GM19468 (cell line): ENCODE measurements around the gene DOCK6.

Experiments
- ATAC-seq: cut with Tn5 transposase; IDR thresholded peaks from one replicate; pipeline ENCODE4 v1.9.1; 2021; ENCODE audit warnings: mild to moderate bottlenecking, moderate library complexity, moderate number of reproducible peaks; ENCODE audit not compliant: unreplicated experiment; ENCODE audit errors: extremely low read depth

Gene DOCK6

DNA sequence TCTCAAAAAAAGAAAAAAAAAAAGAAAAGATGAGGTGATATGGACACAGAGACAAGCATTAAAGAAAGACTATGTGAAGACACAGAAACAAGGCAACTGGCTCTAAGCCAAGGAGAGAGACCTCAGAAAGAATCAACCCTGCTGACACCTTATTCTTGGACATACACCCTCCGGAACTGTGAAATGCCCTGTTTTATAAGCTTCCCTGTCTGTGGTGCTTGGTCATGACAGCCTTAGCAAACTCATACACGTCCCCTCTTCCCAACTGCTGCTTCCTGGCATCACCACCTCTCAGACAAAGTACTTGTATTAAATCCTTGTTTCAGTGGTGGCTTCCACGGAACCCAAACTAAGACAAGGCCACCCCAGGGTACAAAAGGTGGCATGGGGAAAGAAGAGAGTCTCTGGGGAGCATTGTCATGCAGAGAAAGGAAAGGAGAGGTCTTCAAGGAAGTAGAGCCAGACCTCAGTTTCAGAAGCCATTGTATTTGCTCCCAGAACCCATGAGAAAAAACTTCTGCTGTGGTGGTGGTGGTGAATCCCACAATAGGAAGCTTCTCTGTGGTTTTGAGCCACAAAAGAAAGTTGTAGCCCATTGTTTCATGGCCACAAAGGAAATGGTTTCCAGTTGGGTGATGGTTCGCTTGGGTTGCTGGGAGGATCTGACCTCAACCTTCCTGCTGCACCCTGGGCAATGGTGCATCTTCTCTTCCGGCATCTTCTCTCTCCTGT, 17.3 kb upstream of the DOCK6 start:
- no peak for ATAC-seq

DNA sequence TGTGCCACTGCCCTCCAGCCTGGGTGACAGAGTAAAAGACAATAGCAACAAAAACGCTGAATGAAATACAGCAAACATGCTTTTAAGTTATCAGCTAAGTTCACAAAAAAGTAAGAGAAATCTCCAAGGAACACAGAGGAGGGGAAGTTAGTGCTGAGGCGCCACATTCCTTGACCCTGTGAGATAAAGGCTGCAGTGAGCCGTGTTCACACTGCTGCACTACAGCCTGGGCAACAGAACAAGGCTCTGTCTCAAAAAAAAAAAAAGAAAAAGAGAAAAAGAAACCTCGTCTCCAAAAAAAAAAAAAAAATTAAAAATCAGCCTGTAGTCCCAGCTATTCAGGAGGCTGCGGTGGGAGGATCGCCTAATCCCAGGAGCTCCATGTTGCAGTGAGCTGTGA, 16.3 kb upstream of the DOCK6 start:
- ATAC-seq: no peak

DNA sequence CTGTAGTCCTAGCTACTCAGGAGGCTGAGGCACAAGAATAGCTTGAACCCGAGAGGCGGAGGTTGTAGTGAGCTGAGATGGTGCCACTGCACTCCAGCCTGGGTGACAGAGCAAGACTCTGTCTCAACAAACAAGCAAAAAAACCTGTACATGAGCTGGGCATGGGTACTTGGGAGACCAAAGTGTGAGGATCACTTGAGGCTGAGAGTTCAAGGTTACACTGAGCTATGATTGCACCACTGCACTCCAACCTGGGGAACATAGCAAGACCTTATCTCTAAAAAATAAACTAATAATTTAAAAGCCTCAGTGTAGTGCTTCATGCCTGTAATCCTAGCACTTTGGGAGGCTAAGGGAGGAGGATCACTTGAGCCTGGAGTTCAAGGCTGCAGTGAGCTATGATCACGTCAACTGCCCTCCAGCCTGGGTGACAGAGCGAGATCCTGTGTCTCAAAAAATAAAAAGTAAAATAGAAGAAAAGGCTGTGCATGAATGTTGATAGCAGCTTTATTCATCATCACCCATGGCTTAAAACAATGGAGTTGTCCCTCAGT, 12.3 kb upstream of the DOCK6 start:
- no peak for ATAC-seq

DNA sequence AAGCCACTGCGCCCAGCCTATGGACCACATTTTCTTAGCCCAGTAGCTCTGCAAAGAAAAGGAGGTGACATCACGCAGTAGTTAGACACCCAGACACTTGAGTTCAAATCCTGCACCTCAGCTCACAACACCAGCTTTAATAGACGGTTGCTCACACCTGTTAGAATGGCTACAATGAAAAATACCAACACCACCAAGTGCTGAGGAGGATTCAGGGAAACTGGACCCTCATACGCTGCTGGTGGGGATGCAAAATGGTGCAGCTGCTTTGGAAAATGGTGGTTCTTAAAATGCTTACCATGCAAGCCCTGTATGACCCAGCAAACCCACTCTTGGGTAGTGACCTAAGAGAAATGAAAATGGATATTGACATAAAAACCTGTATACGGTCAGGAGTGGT, 11.7 kb upstream of the DOCK6 start:
- no peak for ATAC-seq

DNA sequence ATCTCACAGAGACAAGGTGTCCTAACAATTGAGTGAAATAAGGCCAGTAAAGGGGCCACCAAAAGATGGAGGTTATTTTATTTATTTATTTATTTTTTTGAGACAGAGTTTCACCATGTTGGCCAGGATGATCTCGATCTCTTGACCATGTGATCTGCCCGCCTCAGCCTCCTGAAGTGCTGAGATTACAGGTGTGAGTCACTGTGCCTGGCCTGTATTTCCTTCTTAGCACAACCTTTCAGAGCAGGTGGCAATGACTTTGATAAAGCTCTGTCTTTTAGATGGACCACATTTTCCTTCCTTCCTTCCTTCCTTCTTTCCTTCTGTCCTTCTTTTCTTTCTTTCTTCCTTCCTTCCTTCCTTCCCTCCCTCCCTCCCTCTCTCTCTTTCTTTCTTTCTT, 11.0 kb upstream of the DOCK6 start:
- no peak for ATAC-seq

DNA sequence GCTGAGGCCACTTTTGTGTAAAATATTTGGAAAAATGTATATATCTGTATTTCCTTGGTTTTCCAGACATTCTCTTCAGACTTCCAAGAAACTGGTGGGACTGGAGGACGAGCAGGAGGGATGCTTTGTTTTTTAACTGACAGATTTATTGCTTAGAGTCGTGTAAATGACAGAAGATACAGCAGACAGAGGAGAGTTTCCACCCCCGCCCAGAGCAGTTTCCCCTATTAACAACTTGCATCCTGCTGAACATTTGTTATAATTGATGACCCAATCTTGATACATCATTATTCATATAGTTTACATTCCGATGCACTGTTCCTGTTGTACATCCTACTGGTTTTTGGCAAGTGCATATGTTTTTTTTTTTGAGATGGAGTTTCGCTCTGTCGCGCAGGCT, 7.1 kb upstream of the DOCK6 start:
- ATAC-seq: no peak

DNA sequence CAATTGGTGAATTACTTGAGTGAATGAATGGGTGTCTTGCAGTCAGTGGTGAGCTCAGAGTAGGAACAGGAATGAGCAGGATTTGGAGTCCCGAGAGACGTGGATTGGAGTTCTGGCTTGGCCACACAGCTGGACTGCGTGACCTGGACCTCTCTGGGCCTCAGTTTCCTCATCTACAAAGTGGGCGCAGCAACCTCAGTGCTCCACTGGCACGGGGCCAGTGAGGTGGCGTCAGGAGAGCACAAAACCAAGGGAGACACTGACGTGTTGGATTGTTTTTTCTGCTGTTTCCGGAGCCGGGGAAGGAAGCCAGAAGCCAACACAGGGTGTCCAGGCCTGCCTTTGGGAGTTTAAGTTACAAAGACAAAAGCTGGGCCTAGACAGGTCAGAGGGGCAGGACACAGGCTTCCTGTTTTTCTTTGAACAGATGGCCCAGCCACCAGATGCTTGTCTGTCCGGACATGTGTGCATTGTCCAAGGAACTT, 6.5 kb upstream of the DOCK6 start:
- ATAC-seq: no peak

DNA sequence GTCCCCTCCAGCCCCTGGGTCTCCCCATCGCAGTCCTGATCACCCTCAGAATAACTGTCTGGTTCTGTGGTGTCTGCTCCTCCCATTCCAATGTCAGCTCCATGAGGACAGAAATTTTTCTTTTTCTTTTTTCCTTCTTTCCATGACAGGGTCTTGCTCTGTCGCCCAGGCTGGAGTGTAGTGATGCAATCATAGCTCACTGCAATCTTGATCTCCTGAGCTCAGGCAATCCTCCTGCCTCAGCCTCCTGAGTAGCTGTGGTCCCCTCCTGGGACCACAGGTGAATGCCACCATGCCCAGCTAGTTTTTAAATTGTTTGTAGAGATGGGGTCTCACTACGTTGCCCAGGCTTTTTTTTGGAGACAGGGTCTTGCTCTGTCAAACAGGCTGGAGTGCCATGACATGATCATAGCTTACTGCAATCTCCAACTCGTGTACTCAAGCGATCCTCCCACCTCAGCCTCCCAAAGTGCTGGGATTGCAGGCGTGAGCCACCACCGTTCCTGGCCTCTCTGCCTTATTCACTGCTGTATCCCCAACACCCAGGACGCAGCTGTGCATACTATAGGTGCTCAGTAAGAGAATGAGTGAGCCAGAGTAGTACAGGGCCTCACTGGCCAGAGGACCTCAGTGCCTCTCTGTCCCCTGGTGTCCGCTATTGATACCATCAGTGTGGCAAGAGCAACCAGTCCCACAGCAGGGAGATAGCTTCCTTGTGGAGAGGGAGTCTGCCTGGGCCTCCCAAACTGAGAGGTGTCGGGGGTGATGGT, 5.2 kb upstream of the DOCK6 start:
- ATAC-seq: no peak

DNA sequence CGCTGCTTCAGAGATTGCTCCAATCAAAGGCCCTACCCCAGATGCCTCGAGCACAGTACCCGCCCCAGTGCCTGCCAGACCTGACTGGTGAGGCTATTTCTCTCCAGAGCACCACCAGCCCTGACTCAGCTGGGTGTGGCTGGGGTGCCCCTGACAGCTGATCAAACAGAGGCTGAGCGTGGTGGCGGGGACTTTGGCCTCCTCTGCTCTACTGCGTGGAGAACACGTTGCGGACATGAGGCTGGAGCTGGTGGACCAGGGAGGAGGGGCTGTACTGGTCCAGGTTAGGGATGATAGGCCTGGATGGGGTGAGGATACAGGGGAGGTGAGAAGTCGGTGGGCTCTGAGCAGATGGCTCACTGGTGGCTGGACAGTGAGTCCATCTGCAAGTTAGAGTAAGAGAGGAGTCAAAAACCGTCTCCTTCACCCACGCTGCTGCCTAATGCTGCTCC, 3.5 kb upstream of the DOCK6 start:
- no peak for ATAC-seq

DNA sequence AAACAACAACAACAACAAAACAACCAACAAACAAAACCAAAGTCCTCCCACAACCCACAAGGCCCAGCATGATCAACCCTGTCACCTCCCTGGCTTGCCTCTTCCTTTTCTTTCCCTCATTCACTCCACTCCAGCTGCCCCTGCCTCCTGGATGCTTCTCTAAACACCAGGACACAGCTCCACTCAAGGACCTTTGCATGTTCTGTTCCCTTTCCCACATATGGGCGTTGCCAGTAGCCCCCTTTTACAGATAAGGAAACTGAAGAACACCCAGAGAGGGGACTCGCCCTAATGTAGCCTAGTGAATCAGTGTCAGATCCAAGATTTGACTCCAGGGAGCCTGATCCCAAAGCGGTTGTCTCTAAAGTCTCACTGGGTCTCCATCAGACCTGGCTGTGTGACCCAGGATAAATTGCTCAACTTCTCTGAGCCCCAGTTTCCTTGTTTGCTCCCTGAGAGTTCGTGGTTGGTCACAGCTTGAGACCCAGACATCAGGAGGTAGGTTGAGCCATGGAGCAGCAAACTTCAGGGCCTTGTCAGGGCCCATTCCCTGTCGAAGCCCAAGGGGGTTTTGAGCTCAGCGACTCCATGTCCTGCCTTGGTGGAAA, 3.0 kb upstream of the DOCK6 start:
- ATAC-seq: no peak

DNA sequence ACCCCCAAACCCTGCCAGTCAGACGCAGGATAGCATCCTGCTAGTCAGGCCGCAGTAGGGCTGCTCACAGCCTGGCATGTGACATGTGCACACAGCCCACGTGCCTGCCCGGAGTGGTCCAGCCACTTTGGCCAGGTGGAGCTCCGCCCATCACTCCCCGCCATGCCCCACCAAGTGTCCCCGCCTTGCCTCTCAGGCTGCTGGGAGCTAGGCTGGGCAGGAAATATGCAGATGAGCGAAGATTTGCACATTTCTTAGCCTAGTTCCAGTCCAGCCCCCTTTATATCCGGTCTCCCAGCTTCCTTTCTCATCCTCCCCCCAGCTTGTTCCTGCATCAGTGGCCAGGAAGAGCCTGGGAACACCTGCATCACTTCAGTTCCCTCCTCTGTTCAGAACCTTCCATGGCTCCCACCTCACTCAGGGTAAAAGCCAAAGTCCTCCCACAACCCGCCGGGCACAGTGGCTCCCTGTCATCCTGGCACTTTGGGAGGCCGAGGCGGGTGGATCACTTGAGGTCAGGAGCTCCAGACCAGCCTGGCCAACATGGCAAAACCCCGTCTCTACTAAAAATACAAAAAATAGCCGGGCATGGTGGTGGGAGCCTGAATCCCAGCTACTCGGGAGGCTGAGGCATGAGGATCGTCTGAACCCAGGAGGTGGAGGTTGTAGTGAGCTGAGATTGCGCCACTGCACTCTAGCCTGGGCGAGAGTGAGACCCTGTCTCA, 2.3 kb upstream of the DOCK6 start:
- no peak for ATAC-seq

DNA sequence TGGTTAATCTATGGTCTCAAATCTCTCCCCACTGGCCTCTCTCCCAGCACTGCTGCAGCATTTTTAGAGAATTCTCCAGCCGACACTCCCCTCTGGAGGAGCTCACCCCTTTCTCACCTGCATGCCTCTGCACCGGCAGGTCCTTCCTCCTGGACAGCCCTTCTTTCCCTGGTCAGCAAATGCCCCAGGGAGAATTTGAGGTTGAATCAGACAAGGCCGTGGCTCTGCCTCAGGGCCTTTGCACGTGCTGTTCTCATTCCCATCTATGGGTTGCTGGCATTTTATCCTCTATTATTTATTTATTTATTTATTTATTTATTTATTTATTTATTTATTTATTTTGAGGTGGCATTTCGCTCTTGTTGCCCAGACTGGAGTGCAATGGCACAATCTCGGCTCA, 1.4 kb upstream of the DOCK6 start:
- ATAC-seq: no peak

DNA sequence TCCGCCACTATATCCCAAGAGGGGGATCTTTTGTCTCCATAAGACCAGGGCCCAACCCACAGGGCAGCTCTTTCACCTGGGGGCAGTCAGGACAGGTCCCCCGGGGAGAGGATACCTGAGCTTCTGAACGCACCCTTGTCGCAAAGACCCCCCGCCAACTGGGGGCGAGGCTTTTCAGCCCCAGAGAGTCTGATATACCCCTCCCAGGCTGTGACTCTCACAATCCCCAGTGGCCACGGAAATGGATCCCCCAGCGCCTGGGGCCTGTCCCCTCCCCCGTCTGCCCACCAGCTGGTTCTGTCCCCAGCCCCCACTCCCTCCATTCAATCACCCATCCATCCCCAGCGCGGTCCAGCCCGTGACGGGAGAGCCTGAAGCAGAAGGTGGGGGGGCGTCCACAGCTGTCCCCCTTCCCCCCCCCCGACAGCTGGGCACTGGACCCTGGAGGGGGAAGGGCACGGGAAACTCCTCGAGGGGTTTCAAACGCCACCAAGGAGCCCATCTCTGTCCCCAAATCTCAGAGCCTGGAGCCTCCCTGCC, 823 bp downstream of the DOCK6 start:
- ATAC-seq: no peak

DNA sequence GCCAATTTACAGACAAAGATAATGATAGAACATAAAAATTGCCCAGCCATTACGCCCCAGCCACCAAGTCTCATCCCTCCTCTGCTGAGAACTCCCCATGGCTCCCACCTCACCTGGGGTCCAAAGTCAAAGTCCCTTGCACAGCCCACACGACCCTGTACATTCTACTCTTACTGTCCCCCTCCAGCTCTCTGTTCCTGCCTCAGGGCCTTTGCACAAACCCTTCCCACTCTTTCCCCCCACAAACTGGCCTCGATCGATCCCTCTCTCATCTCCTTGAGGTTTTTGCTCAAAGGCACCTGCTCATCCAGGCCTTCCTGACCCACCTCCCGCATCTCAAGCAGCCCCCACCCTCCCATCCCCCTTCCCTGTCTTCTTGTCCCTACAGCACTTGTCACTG, 1.3 kb downstream of the DOCK6 start:
- ATAC-seq: no peak

DNA sequence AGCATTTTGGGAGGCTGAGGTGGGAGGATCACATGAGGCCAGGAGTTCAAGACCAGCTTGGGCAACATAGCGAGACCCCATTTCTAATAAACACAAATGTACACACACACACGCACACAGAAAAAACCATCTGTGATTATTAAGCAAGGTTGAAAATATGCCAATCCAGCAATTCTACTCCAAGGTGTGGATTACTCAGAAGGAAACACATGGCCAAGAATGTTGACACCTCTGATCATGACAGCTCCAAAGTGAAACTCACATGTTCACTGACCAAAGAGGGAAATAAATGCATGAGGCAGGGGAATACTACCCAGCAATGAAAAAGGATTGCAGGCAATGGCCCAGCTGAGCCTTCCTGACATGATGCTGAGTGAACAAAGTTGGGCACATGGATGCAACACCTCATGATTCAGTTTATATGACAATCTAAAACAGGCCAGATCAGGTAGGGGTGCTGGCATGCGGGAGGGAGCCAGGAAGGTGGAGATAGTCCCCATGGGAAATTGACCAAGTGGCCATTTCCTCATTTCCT, 4.4 kb downstream of the DOCK6 start:
- no peak for ATAC-seq

DNA sequence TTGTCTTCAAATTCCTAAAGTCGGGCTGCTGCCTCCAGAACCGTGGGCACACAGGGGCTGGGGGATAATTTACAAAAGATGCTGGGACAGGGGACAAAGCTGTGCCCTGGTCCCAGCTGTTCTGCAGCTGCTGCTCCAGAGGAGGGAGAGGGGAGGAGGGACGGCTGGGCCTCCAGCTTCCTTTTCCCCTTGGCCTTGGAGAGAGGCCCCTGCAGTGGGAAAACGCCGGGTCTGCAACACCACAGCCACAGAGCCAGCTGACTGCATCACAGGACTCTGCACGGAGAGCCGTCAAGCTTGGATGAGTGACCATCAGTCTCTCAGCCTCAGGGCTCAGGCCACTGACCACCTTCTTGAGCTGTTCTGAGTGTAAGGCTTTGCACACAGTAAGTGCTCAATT, 6.1 kb downstream of the DOCK6 start:
- no peak for ATAC-seq

DNA sequence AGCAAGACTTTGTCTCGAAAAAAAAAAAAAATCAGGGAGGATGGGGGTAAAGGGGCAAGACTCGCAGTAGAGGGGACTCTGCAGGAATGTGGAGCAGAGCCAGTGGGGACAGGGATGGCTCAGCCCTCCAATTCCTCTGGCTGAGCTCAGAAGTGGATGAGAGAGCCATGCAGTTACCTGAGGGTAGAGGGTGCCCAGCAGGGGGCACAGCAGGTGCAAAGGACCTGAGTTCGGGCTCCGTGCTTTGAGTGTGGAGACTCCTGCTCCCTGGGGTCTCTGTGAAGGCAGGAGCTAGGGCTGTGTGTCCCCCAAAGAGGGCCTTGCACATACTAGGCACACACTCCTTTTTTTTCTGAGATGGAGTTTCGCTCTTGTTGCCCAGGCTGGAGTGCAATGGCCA, 7.7 kb downstream of the DOCK6 start:
- no peak for ATAC-seq

DNA sequence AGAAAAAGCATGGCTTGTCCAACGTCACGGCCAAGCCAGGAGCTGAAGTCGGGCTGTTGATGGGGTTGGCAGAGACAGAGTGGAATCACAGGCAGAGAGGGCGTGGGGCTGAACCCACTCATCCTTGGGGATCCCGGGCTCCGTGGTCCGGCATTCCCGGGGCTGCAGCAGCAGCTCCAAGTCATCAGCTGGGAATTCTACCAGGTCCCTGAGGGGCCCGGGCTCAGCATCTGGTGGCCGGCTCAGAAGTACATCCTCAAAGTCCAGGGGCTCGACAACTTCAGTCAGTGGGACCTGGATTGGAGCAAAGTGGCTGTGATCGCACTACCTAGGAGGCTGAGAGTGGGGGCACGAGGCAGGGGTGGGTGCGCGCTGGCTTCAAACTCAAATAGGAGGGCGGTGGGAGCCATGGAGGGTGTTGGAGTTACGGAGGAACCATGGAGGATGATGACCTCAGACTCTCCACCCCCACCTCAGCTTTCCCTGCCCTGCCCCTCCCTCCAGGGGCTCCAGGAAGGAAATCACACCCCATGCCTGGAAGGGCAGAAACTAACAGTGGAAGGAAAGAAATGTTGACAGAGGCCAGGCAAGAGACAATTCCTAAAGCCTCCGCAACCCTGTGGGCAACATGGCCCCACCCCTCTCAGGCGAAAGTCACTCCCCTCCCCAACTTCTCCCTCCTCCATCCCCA, 9.5 kb downstream of the DOCK6 start:
- no peak for ATAC-seq

DNA sequence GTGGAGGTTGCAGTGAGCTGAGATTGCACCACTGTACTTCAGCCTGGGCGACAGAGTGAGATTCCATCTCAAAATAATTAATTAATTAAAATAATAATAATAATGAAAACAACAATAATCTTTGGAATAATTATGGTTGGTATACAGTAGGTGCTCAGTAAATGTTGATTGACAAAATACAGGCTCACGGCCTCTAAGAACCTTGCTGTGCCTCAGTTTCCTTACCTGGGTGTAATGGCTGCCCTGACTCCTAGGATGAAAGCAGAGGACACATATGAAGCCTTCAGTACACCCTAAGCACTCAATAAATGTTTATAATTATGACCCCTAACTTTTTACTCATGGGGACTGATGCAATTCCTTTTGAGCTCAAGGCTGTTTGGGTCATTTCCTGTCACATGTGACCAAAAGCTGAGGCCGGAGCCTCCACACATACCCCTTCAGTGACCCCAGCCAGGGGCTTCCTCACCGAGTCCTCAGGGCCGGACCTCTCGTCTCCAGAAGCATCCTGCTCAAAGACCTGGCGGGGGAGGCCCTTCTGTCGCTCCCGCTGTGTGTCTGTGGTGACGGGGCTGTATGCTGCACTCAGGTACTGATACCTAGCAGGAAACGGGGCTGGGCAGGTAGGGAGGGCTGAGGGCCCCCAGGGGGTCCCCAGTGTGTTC, 10.5 kb downstream of the DOCK6 start:
- no peak for ATAC-seq
